ENCODE data around the gene N4BP3. TPM values are rescaled to one million over a fixed set of nuclear protein-coding genes. Genes with fewer than 3 reads are reported as not detected.
A peak's percentile ranks its signal among the peaks of the same experiment; 100 is the strongest.

The N4BP3 gene
- total and polyA plus RNA-seq, 4 experiments from 2014 or later, result 0.30 to 2.0 (median 1.1) TPM

DNA sequence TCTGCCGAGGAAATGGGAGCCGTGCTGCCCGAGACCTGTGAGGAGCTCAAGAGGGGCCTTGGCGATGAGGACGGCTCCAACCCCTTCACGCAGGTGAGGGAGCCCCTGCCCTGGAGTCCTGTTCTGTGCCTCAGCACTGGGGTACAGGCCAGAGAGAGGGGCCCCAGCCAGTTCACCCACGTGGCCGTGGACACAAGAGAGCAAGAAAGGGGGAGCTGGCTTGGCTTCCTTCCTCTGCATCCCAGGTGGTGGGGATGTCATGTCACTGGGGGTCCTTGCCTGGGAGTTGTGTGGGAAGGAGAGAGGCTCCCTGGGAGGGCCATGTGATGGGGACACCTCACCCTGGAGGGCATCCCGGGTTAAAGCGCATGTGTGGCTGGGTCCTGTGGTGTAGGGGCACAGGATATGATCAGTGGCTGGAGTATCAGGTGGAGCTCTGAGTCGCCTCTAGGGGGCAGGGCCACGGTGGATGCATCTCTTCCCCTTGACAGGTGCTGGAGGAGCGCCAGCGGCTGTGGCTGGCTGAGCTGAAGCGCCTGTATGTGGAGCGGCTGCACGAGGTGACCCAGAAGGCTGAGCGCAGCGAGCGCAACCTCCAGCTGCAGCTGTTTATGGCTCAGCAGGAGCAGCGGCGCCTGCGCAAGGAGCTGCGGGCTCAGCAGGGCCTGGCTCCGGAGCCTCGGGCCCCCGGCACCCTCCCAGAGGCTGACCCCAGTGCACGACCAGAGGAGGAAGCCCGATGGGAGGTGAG, 7.5 kb downstream of the N4BP3 start:
- H3K9me3 Mint-ChIP-seq, result no peaks in the 10 kb centered on the region
- no peak overlapping the region for H3K27ac ChIP-seq (ENCODE audit: low read depth, low read length)
- CTCF ChIA-PET (ENCODE audit: partially characterized antibody), result interaction anchor here (0.6 to 3.2 kb wide), 25 partner anchors 8 to 86 kb away, joined by 3 to 26 read pairs (median 6); partner anchors contain the start of genes NHP2 and RMND5B
- H3K36me3 ChIP-seq (ENCODE audit: insufficient read depth, low read length), result no peaks in the 10 kb centered on the region
- peak overlapping the region in 5 of 8 donors; percentile 3 to 73 (median 32) for H3K4me3 Mint-ChIP-seq
- intact Hi-C loops (cut with micrococcal nuclease), result loop anchor here (1.0 kb wide), 5 partner anchors 7 to 44 kb away; partner anchors contain the start of gene N4BP3
- H3K4me1 Mint-ChIP-seq, result peaks cover 9 to 27% (median 19%) of the 10 kb centered on the region in 4 donors
- POLR2A ChIA-PET (ENCODE audit: partially characterized antibody), result interaction anchor here (1.1 to 3.6 kb wide), 6 partner anchors 9 to 521 kb away, joined by 3 to 20 read pairs (median 6); partner anchors contain the start of genes B4GALT7, NHP2 and RMND5B
- H3K27me3 ChIP-seq (ENCODE audit: insufficient read depth, low read length), result no peaks in the 10 kb centered on the region
- peaks cover 0 to 3% of the 10 kb centered on the region in 2 donors for H3K27me3 Mint-ChIP-seq
- H3K27ac Mint-ChIP-seq, result peak overlapping the region in 3 of 7 donors; percentile 11 to 78 (median 42)
- peak; percentile 81 to 92 (median 87) for DNase-seq
- no peaks in the 10 kb centered on the region for H3K9me3 ChIP-seq (ENCODE audit: control insufficient read depth in 1 of 2, low read length in 2 of 2)
- H3K4me3 ChIP-seq (ENCODE audit: low read length in 2 of 2), result peak overlapping the region in 1 of 2 donors; percentile 47
- peaks cover 44% of the 10 kb centered on the region for H3K4me1 ChIP-seq (ENCODE audit: insufficient read depth, low read length)
- H3K36me3 Mint-ChIP-seq, result peaks cover 0 to 2% of the 10 kb centered on the region in 2 donors

DNA sequence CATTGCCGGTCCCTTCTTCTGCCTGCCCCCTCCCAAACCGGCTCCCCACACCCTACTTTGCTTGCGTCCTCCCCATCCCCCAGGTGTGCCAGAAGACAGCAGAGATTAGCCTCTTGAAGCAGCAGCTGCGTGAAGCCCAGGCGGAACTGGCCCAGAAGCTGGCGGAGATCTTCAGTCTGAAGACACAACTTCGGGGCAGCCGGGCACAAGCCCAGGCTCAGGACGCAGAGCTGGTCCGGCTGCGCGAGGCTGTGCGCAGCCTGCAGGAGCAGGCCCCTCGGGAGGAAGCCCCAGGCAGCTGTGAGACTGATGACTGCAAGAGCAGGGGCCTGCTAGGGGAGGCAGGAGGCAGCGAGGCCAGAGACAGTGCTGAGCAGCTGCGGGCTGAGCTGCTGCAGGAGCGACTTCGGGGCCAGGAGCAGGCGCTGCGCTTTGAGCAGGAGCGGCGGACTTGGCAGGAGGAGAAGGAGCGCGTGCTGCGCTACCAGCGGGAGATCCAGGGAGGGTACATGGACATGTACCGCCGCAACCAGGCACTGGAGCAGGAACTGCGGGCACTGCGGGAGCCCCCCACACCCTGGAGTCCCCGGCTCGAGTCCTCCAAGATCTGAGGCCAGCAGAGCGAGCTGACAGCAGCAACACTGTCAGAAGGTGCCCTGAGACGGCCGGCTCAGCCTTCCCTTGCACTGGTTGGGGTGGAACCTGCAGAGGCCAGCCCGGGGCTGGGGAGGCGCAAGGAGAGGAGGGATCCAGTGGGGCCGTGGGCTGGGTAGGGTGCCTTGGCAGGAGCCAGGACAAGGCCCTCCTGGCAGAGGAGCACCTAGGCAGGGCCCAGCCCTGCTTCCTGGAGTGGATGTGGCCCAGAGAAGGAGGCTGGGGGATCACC, 8.3 kb downstream of the N4BP3 start:
- H3K4me1 Mint-ChIP-seq, result peaks cover 5 to 19% (median 13%) of the 10 kb centered on the region in 4 donors
- Histone ChIP-seq H3K4me1 (ENCODE audit: insufficient read depth, low read length) (peaks cover 35% of the 10 kb centered on the region), H3K36me3 (ENCODE audit: insufficient read depth, low read length) (no peaks in the 10 kb centered on the region), H3K27me3 (ENCODE audit: insufficient read depth, low read length) (no peaks in the 10 kb centered on the region), H3K9me3 (ENCODE audit: control insufficient read depth in 1 of 2, low read length in 2 of 2) (no peaks in the 10 kb centered on the region), H3K4me3 (ENCODE audit: low read length in 2 of 2) (peak overlapping the region in 1 of 2 donors; percentile 47), H3K27ac (ENCODE audit: low read depth, low read length) (no peak overlapping the region)
- ChIA-PET CTCF (ENCODE audit: partially characterized antibody) (interaction anchor here (0.6 to 3.2 kb wide), 25 partner anchors 8 to 85 kb away, joined by 3 to 26 read pairs (median 6); partner anchors contain the start of genes NHP2 and RMND5B), POLR2A (ENCODE audit: partially characterized antibody) (interaction anchor here (1.1 to 3.6 kb wide), 6 partner anchors 8 to 522 kb away, joined by 3 to 20 read pairs (median 6); partner anchors contain the start of genes B4GALT7, NHP2 and RMND5B)
- H3K36me3 Mint-ChIP-seq, result peaks cover 0 to 2% of the 10 kb centered on the region in 2 donors
- H3K9me3 Mint-ChIP-seq, result no peaks in the 10 kb centered on the region
- peak overlapping the region in 1 of 7 donors; percentile 78 for H3K27ac Mint-ChIP-seq
- intact Hi-C loops (cut with micrococcal nuclease), result loop anchor here (1.0 kb wide), 5 partner anchors 8 to 45 kb away; partner anchors contain the start of gene N4BP3
- DNase-seq, result no peak
- H3K27me3 Mint-ChIP-seq, result peaks cover 0 to 1% of the 10 kb centered on the region in 2 donors
- H3K4me3 Mint-ChIP-seq, result peak overlapping the region in 6 of 8 donors; percentile 17 to 73 (median 44)

DNA sequence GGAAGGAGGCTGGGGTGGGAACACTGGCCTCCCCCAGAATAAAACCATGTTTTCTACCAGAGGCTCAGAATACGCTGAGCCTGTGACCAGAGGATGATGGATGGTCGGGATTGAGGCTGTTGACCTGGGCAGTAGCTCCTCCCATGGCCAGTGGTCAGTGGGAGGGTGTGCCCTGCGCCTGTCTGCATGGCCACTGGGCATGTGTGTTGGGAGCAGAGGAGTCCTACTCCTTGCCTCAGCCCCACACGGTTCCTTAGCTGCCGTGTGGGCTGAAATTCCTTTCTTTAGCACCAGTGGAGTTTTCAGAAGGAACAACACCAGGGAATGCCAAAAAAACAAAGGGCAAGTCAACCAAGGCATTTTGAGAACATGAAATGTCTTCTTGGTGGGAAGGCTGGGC, 9.0 kb downstream of the N4BP3 start:
- intact Hi-C loops (cut with micrococcal nuclease), result no loop called here
- Histone ChIP-seq H3K9me3 (ENCODE audit: control insufficient read depth in 1 of 2, low read length in 2 of 2) (no peaks in the 10 kb centered on the region), H3K36me3 (ENCODE audit: insufficient read depth, low read length) (no peaks in the 10 kb centered on the region), H3K4me1 (ENCODE audit: insufficient read depth, low read length) (peaks cover 28% of the 10 kb centered on the region), H3K27ac (ENCODE audit: low read depth, low read length) (no peak overlapping the region), H3K27me3 (ENCODE audit: insufficient read depth, low read length) (no peaks in the 10 kb centered on the region), H3K4me3 (ENCODE audit: low read length in 2 of 2) (no peak overlapping the region)
- Mint-ChIP-seq H3K27me3 (peaks cover 0 to 1% of the 10 kb centered on the region in 2 donors), H3K4me1 (peaks cover 2 to 13% (median 7%) of the 10 kb centered on the region in 4 donors), H3K36me3 (peaks cover 0 to 2% of the 10 kb centered on the region in 2 donors), H3K27ac (no peak overlapping the region), H3K9me3 (no peaks in the 10 kb centered on the region), H3K4me3 (no peak overlapping the region)
- DNase-seq, result no peak
- POLR2A ChIA-PET (ENCODE audit: partially characterized antibody), result interaction anchor here (1.2 to 3.6 kb wide), 3 partner anchors 9 to 31 kb away, joined by 3 to 19 read pairs (median 6); partner anchors contain the start of gene NHP2
- CTCF ChIA-PET (ENCODE audit: partially characterized antibody), result interaction anchor here (1.4 to 3.2 kb wide), 3 partner anchors 14 to 47 kb away, joined by 4 to 26 read pairs (median 25); no protein-coding TSS in a partner anchor

DNA sequence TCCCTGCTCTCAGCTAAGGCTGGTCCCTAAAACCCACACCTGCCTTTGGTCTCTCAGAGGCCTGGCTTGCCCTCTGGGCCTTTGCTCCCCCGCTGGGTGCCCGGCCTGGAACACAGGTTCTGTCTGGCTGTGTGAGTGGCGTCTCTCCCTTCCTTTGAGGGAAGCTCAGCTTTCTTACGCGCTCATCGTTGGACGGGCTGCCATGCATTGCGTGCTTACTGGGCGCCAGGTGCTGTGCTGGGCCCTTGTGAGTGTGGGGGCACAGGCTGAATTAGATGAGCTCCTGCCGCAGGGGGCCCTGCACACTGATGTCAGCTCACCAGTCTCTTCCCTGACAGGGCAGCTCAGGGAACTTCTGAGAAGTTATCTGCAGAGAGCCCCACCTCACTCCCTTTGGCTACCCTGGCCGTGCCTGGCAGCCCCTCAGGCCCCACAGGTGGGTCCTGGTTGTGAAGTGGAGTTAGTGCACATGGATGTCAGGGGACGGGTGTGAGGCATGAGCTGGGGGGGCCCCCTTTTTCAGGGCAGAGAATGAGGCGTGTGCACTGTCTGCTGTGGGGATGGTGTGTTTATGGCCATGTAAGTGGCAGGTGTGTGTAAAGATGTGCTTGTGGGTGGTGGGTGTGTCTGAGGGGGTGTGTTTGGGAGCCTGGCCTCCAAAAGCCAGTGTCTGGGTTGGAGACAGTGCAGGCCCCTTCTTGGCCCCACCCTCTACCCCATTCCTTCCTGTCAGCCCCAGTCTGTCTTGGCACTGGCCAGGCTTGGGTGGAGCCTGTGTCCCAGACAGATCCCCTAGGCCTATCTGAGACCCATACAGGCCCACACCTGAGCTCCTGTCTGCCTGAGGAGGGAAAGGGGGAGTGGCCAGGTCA, 10.0 kb downstream of the N4BP3 start:
- Histone ChIP-seq H3K4me1 (ENCODE audit: insufficient read depth, low read length) (peaks cover 20% of the 10 kb centered on the region), H3K4me3 (ENCODE audit: low read length in 2 of 2) (no peak overlapping the region), H3K27me3 (ENCODE audit: insufficient read depth, low read length) (no peaks in the 10 kb centered on the region), H3K36me3 (ENCODE audit: insufficient read depth, low read length) (no peaks in the 10 kb centered on the region), H3K9me3 (ENCODE audit: control insufficient read depth in 1 of 2, low read length in 2 of 2) (no peaks in the 10 kb centered on the region), H3K27ac (ENCODE audit: low read depth, low read length) (no peak overlapping the region)
- no peaks in the 10 kb centered on the region for H3K9me3 Mint-ChIP-seq
- H3K27ac Mint-ChIP-seq, result no peak overlapping the region
- H3K36me3 Mint-ChIP-seq, result peaks cover 0 to 2% of the 10 kb centered on the region in 2 donors
- intact Hi-C loops (cut with micrococcal nuclease), result no loop called here
- POLR2A ChIA-PET (ENCODE audit: partially characterized antibody), result interaction anchor here (0.9 to 3.6 kb wide), 3 partner anchors 8 to 30 kb away, joined by 3 to 19 read pairs (median 3); partner anchors contain the start of gene NHP2
- no peak overlapping the region for H3K4me3 Mint-ChIP-seq
- H3K27me3 Mint-ChIP-seq, result peaks cover 0 to 1% of the 10 kb centered on the region in 2 donors
- CTCF ChIA-PET (ENCODE audit: partially characterized antibody), result interaction anchor here (1.3 to 3.2 kb wide), 4 partner anchors 13 to 48 kb away, joined by 4 to 25 read pairs (median 6); no protein-coding TSS in a partner anchor
- H3K4me1 Mint-ChIP-seq, result peaks cover 2 to 13% (median 7%) of the 10 kb centered on the region in 4 donors
- DNase-seq, result no peak

DNA sequence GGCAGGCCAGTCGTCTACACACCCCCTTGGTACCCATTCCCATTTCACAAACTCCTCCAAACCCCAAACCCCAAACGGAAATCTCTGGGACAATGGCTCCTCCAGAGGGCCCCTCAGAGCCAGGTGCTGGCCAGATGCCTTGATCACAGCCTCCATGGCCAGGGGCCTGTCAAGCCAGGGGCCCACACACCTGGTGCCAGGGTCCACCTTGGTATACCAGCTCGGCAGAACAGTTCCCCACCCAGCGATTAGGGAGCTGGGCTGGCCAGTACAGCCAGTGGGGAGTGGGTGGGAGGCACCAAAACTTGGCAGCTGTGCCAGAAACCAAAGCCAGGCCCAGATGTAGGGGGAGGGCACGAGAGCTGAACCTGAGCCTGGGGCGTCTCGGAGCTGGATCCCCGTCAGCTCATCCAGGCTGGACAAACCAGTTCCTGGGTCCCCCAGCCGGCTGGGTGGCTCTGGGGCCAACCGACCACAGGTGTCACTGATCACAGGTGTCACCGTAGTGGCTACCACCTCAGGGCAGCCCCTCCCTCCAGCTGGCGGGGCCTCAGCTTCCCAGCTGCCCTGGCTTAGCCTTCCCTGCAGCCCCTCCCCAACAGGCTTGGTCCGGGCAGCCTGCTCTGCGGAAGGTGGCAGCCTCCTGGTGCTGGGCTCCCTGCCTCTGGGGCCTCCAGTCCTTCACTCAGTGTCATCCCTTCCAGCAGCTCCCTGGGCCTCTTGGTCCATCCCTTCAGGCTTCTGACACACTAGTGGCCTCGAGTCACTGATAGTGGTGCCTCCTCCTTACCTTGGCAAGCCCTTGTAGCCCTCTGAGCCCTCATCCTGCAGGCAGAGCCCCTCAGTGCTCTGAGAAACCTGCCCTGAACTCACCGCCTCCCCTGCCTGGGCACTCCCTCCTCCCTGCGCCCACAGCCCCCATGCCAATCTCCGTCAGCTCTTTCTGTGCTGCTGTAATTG, 10.9 kb downstream of the N4BP3 start:
- Histone ChIP-seq H3K27me3 (ENCODE audit: insufficient read depth, low read length) (no peaks in the 10 kb centered on the region), H3K36me3 (ENCODE audit: insufficient read depth, low read length) (no peaks in the 10 kb centered on the region), H3K4me1 (ENCODE audit: insufficient read depth, low read length) (peaks cover 19% of the 10 kb centered on the region), H3K27ac (ENCODE audit: low read depth, low read length) (no peak overlapping the region), H3K9me3 (ENCODE audit: control insufficient read depth in 1 of 2, low read length in 2 of 2) (no peaks in the 10 kb centered on the region), H3K4me3 (ENCODE audit: low read length in 2 of 2) (no peak overlapping the region)
- Mint-ChIP-seq H3K9me3 (no peaks in the 10 kb centered on the region), H3K36me3 (peaks cover 0 to 2% of the 10 kb centered on the region in 2 donors), H3K4me3 (no peak overlapping the region), H3K4me1 (peaks cover 2 to 13% (median 7%) of the 10 kb centered on the region in 4 donors), H3K27me3 (peaks cover 0 to 1% of the 10 kb centered on the region in 2 donors), H3K27ac (no peak overlapping the region)
- POLR2A ChIA-PET (ENCODE audit: partially characterized antibody), result interaction anchor here (0.9 kb wide), 2 partner anchors 10 to 11 kb away, joined by 3 read pairs; partner anchors contain the start of gene N4BP3
- intact Hi-C loops (cut with micrococcal nuclease), result no loop called here
- no peak for DNase-seq
- CTCF ChIA-PET (ENCODE audit: partially characterized antibody), result interaction anchor here (1.3 to 2.1 kb wide), 3 partner anchors 21 to 30 kb away, joined by 3 to 8 read pairs (median 4); no protein-coding TSS in a partner anchor
